Coronary artery (tissue), 2 donors: ENCODE data around the gene ETNK2.

Experiments used
- DNase-seq: peaks from one replicate; pipeline ENCODE4 v3.0.0-alpha.2; 2017; ENCODE audit warnings: low spot score
- H3K27ac ChIP-seq, 2 donors: fragments of 200-600 bp; sonication (generic); one replicate each; pipeline ENCODE4 v1.5.1; 2016 to 2019
- H3K4me3 ChIP-seq: fragments of 200-600 bp; sonication (generic); 2 replicates; pipeline ENCODE4 v1.5.1; 2016; ENCODE audit warnings: mild to moderate bottlenecking, moderate library complexity
- CTCF ChIP-seq: fragments of 200-600 bp; sonication (generic); IDR thresholded peaks from one replicate; pipeline ENCODE4 v1.5.1; 2019; ENCODE audit warnings: antibody characterized with exemption

ETNK2 gene

GRCh38 chr1:204098683-204099082, 53.2 kb downstream of the ETNK2 start:
- no peak for TF ChIP-seq CTCF
- Histone ChIP-seq H3K4me3 (no peak overlapping the region), H3K27ac (no peak overlapping the region)
- no peak for DNase-seq

GRCh38 chr1:204096931-204097330, 54.9 kb downstream of the ETNK2 start:
- no peak overlapping the region for H3K4me3 ChIP-seq
- TF ChIP-seq CTCF, result no peak
- no peak overlapping the region for H3K27ac ChIP-seq
- DNase-seq, result no peak

- no peak for TF ChIP-seq CTCF
- peak overlapping the region in 1 of 2 donors; percentile 50 for H3K27ac ChIP-seq
- no peak for DNase-seq
- no peak overlapping the region for H3K4me3 ChIP-seq
Measured at GRCh38 chr1:204094856-204095634, 56.8 kb downstream of the ETNK2 start.

GRCh38 chr1:204094313-204094729, 57.5 kb downstream of the ETNK2 start:
- no peak for TF ChIP-seq CTCF
- no peak for DNase-seq
- H3K27ac ChIP-seq, result peak overlapping the region in 1 of 2 donors; percentile 50
- H3K4me3 ChIP-seq, result no peak overlapping the region

GRCh38 chr1:204093781-204094180, 58.1 kb downstream of the ETNK2 start:
- DNase-seq, result no peak
- Histone ChIP-seq H3K4me3 (no peak overlapping the region), H3K27ac (peak overlapping the region in 1 of 2 donors; percentile 50)
- TF ChIP-seq CTCF, result no peak

- Histone ChIP-seq H3K27ac (no peak overlapping the region), H3K4me3 (no peak overlapping the region)
- no peak for TF ChIP-seq CTCF
- no peak for DNase-seq
Measured at GRCh38 chr1:204093421-204093717, 58.5 kb downstream of the ETNK2 start.
